NCI-H2171 treated with DMSO at 0.1 percent for 48 hours (cell line): ENCODE measurements around the gene OR52B4.
"Not testable (repeated sequence)": the region's sequence is repeated elsewhere in the genome, so short reads cannot be mapped to it uniquely, and the experiment has no call there.

Experiments
- DNase-seq: peaks from one replicate; lab custom pipeline; 2025; lab: John Stamatoyannopoulos, UW

The OR52B4 gene

DNA sequence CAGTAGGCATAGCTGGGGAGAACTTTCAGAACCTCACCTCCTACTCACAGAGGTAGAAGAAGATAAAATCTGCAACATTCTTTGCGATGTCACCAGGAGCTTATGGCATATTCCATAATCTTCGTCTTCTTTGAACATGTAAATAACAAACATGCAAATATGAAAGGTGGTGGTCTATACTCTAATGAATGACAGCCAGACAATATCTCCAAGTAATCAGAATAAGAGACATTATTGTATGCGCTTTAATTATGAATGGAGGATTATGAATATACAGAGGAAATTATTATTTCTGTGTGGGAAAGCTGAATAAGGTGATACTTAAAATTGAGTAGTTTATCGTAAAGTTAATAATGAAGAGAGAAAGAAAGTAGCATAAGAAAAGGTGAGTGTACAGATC, at the start of gene OR52B4:
OR52B4 (minus strand) TSS at position 101 of the 400 bp plus-strand sequence; CDS start at position 10, 91 bp downstream.
- no peak for DNase-seq

DNA sequence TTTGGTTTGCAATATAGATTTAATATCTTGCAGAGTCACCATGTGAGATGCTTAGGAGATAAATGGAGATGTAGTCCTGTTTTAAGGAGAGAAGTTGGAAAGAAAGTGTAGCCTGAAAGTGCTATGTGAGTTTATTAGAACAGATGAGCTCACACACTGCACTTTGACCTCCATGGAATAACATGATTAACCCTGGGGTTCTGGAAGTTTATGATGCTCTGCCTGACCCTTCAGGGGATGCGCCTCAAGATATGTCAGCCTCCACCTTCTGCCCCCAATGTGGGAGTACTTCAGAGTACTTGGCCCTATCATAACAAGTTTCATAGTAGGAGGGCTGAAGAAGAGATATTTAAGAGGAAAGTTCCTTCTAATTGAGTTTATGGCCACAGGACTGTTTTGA, 48.6 kb upstream of the OR52B4 start:
- DNase-seq: no peak

DNA sequence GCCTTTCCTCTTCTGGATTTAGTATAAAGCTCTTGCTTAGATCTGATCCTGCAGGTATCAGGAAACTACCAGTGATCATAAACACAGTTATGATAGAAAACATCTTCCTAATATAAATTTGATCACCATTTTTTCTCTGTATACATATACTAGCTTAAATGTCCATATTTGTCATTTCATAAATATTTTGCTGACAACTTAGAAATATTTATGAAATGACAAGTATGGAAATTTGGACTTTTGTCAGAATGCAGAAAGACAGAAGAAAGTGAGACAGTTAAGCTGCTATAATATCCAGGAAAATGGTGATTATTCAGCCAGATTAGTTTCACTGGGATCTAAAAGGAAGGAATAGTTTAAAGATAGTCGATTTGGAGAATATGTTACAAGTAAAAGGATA, 48.1 kb upstream of the OR52B4 start:
- DNase-seq: no peak

DNA sequence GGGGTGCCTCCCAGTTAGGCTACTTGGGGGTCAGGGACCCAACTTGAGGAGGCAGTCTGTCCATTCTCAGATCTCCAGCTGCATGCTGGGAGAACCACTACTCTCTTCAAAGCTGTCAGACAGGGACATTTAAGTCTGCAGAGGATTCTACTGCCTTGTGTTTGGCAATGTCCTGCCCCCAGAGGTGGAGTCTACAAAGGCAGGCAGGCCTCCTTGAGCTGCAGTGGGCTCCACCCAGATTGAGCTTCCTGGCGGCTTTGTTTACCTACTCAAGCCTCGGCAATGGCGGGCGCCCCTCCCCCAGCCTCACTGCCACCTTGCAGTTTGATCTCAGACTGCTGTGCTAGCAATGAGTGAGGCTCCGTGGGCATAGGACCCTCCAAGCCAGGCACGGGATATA, 38.0 kb upstream of the OR52B4 start:
- not testable (repeated sequence) for DNase-seq

DNA sequence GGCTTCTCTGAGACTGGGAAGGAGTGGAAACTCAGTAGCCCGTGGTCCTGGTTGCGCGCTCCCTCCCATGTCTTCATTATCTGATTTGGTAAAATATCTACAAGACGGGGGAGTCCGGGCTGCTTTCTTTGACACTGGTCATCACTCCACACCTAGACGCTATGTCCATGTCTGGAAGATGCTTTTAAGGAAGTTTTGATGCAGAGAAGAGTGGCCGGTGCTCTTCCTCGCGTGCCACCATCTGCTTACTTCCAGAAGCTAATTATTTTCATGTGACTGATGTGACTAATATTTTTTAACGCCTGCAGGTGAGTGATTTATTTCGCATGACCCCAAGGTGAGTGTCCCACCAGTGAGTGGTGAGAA, 25.7 kb upstream of the OR52B4 start:
- DNase-seq: no peak

DNA sequence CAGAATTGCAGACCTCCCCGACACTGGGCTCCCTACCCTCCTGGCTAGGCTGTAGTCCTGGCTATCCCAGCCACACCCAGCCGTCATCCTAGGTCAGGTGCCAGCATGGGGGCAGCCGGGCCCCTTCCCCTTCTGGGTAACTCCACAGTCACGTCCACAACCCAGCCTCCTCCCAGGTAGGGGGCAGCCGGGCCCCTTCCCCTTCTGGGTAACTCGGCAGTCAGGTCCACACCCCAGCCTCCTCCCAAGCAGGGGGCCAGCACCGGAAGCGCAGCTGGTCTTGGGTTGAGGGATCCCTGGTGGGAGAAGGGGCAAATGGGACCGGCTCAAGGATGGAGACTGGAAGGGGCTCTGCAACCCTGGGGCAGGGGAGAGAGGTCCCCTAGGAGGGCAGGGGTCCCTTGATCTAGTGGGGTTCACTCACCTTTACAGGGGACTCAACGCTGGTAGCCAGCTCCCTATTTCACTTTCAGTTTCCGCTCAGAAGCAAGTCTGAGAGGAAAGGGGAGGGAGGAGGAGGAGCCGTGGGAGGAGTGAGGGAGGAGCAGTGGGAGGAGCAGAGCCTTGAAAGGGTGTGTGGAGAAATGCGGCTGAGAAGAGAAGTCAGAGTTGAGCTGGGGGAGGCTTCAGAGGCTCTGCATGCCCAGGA, 25.1 kb upstream of the OR52B4 start, which contains the start of gene TRIM21:
TRIM21 (minus strand) TSS at position 494 of the 649 bp plus-strand sequence. CDS start 3,293 bp downstream, outside the sequence.
- DNase-seq: no peak

DNA sequence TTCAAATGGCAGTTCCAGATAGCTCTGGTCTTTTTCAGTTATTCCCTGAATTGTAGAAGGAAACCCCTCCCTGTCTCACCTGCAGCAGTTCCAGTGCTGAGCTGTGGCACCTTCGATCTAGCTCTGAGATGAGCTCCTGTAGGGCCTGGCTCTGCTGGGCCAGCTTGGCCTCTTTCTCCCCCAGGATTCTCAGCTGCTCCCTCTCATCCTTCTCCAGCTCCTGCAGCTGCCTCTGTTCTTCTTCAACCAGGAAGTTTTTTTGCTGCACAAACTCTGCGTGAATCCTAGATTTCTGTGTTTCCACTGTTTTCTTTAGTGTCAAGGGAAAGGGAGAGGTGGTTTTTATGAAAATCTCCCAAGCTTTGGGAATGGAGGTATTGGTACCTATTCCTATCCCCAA, 20.0 kb upstream of the OR52B4 start:
- DNase-seq: no peak

DNA sequence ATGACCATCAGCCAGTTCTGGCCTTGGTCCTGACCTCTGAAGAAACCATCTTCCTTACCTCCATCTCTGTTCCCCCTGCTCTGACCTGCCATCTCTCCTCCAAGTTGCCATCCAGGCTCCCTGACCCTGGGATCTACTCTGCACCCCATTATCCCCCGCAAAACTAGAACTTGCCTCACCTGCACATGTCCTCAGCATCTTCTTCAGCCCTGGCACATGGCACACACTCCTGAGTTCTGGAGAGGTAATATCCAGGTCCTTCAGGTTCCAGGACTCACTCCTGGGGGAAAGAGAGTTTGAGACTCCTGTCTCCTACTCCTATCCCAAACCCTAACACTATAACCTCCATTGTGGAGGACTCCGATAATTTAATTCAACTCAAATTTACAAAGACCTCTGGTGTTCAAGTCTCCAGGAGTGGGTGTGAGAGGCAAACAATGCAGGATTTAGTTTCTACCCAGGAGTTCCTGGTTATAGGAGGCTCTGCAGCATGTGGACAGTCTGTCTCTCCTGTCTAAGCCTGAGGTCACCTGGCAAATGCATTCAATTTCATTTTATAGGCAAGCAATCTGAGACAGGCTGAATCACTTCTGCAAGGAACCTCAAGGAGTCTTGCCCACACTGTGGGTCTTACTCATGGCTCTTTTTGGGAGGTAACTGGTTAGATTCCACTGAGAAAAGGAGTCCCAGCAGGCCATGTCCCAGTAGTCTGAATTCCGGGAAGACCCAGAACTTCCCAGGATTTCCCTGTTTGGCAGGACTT, 18.0 kb upstream of the OR52B4 start:
- no peak for DNase-seq

DNA sequence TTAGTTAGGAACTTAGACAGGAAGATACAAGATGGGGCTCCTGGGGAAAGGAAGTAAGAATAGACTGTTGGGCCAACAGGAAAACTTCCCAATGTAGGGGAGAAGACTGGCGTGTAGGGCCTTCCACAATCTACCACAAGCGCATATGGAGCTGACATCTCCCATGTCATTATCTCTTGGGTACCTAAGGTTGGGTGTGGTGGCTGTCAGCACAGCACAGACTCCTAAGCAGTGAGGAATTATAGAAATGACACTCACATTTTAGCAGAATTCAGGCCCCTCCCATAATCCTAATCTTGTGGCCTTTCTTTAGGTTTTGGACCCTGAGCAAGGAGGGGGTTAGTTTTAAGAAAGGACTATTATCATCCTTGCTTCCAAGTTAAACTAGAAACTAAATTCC, 13.7 kb upstream of the OR52B4 start:
- no peak for DNase-seq

DNA sequence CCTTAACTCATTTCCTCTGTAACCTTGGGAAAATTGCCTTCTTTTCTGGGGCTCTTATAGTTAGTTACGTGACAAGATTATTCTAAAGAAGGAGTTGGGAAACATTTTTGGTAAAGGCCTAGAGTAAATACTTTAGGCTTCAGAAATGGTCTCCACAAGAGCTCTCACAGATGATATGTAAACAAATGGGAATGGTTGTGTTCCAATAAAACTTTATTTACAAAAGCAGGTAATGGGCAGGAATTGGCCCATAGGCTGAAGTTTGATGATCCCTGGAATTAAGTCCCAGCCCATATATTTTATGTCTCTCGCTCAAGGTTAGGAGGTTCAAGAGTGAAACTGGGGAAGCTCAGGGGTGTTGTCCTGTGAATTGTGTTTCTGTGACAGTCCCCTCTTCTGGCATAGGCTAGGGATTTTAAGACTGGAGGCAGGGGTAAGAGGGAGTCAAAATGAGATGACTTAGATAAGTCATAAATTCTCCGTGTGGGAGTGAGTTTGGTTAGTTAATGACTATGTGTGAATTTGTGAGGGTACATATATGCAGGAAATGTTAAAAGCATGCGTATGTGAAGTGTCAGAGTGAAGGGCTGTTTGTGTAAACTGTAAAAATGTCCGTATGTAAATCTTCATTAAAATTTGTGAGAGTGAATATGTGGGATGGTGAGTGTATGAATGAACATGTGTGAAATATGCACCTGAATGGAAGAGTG, 7.4 kb upstream of the OR52B4 start:
- no peak for DNase-seq

DNA sequence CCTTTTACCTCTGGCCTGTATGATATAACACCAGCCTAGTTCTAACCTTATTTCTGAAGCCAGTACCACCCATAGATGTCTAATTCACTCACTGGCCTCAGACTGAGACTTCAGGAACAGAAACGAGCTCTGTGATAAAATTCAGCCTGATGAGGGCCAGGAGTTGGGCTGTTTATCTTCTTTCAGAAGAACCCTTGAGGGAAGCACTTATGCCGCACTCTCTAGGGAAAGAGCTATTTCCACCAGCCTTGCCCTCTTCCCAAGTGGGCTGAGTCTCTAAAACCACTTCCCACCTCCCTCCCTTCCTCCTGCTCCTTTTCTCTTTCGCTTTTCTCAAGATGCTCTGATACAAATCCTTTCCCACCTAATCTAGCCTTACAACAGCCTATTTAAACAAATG, 2.0 kb upstream of the OR52B4 start:
- DNase-seq: no peak

DNA sequence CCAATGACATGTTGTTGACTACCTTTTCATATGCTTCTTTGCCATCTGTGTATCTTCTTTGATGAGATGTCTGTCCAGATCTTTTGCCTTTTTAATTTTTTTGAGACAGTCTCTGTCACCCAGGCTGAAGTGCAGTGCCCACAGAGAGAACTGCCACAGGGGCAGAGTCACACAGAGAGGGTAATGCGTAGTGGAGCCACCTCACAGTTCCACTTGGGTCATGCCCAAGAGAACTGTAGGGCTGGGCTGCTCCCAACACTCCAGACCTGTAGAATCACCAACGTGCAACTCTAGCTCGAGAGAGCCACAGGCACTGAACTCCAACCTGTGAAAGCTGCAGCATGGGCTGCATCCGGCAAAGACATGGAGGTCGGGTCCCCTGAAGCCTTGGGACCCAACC, 20.0 kb downstream of the OR52B4 start:
- DNase-seq: not testable (repeated sequence)

DNA sequence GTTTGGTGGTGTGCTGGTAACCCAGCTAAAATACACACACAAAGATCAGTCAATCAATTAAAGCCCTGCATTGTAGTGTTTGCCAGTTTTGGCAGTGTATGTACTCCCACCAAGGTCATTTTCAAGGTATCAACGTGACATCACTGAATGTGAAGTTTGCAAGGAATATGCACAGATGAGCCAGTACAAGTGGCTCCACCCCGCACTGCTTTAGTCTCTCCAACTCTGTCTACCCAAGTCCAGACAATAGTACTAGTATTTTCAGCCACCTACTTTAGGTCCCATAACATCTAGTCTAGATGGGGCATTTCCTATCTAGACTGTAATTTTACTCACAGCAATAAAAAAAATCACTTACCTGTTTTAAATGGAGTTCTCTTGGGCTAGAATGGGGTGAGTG, 22.8 kb downstream of the OR52B4 start:
- not testable (repeated sequence) for DNase-seq

DNA sequence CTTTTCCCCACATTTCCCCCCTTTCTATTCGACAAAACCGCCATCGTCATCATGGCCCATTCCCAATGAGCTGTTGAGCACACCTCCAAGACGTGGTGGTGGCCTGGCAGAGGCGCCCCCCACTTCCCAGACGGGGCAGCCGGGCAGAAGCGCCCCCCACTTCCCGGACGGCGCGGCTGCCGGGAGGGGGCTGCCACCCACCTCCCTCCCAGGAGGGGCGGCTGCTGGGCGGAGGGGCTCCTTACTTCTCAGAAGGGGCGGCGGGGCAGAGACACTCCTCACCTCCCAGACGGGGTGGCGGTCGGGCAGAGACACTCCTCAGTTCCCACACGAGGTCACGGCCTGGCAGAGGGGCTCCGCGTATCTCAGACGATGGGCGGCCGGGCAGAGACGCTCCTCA, 33.8 kb downstream of the OR52B4 start:
- not testable (repeated sequence) for DNase-seq
